Parathyroid adenoma (tissue), 2 donors: ENCODE data around the gene IMMP2L.

ENCODE experiments used
- H2AFZ ChIP-seq: fragments of 300-600 bp; sonication (generic); one replicate; pipeline ENCODE4 v1.7.0; 2017; ENCODE audit warnings: antibody characterized with exemption, mild to moderate bottlenecking
- H3K27ac ChIP-seq: fragments of 300-600 bp; sonication (generic); one replicate; pipeline ENCODE4 v1.7.0; 2017
- H3K27me3 ChIP-seq: fragments of 300-600 bp; sonication (generic); one replicate; pipeline ENCODE4 v1.7.0; 2017; ENCODE audit warnings: low read length; ENCODE audit not compliant: control insufficient read depth, insufficient read depth
- H3K36me3 ChIP-seq: fragments of 300-600 bp; sonication (generic); one replicate; pipeline ENCODE4 v1.7.0; 2017; ENCODE audit warnings: low read length; ENCODE audit not compliant: control insufficient read depth, insufficient read depth
- H3K4me1 ChIP-seq: fragments of 300-600 bp; sonication (generic); one replicate; pipeline ENCODE4 v1.7.0; 2017; ENCODE audit warnings: control low read depth
- H3K4me2 ChIP-seq: fragments of 300-600 bp; sonication (generic); one replicate; pipeline ENCODE4 v1.7.0; 2017; ENCODE audit warnings: low read length
- H3K4me3 ChIP-seq: fragments of 300-600 bp; sonication (generic); one replicate; pipeline ENCODE4 v1.7.0; 2017; ENCODE audit warnings: low read depth, low read length
- H3K79me2 ChIP-seq: fragments of 300-600 bp; sonication (generic); one replicate; pipeline ENCODE4 v1.7.0; 2017; ENCODE audit warnings: control low read depth
- H3K9ac ChIP-seq: fragments of 300-600 bp; sonication (generic); one replicate; pipeline ENCODE4 v1.7.0; 2017; ENCODE audit warnings: mild to moderate bottlenecking
- H3K9me3 ChIP-seq: fragments of 300-600 bp; sonication (generic); one replicate; pipeline ENCODE4 v1.7.0; 2017; ENCODE audit warnings: low read length; ENCODE audit not compliant: control insufficient read depth
- TF ChIP-seq, protein P1 (sequence below): fragments of 300-600 bp; sonication (generic); IDR thresholded peaks from one replicate; pipeline ENCODE4 v1.7.0; 2017; ENCODE audit warnings: antibody characterized with exemption, mild to moderate bottlenecking
- donor health status: primary hyperparathyroidism.

The IMMP2L gene

DNA sequence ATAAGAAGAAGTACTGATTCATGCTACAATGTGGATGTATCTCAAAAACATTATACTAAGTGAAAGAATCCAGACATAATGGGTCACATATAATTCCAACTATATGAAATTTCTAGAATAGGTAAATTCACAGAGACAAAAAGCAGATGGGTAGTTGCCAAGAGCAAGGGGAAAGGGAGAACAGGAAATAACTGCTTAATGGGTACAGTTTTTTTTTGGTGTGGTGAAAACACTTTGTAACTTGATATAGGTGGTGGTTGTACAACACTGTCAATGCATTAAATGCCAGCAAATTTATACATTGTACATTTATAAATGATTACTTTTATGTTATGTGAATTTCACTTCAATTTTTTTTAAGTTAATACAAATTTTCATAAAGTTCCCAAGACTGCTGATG lies 490.7 kb downstream of the IMMP2L start:
- H2AFZ ChIP-seq, result no peak overlapping the region

DNA sequence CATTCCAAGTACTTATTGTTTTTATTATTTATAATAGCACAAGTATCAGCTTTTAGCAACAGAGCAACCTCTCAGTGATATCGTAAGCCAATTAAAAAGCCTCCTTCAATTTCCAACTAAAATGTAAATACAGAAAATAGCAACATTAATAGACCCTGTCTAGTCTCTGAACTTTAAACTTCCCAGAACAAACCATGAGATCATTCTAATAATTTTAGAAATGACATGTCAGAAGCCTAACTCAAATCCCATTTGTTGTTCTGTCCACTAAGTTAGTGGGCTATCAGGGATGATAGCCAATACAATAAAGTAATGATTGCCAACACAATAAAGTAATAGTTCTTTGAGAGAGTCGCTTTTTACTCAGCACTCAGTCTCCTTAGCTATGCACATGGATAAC lies 493.7 kb downstream of the IMMP2L start:
- H3K4me1 ChIP-seq, result no peaks in the 10 kb centered on the region
- H3K9me3 ChIP-seq, result no peaks in the 10 kb centered on the region
- TF ChIP-seq, protein P1, sequence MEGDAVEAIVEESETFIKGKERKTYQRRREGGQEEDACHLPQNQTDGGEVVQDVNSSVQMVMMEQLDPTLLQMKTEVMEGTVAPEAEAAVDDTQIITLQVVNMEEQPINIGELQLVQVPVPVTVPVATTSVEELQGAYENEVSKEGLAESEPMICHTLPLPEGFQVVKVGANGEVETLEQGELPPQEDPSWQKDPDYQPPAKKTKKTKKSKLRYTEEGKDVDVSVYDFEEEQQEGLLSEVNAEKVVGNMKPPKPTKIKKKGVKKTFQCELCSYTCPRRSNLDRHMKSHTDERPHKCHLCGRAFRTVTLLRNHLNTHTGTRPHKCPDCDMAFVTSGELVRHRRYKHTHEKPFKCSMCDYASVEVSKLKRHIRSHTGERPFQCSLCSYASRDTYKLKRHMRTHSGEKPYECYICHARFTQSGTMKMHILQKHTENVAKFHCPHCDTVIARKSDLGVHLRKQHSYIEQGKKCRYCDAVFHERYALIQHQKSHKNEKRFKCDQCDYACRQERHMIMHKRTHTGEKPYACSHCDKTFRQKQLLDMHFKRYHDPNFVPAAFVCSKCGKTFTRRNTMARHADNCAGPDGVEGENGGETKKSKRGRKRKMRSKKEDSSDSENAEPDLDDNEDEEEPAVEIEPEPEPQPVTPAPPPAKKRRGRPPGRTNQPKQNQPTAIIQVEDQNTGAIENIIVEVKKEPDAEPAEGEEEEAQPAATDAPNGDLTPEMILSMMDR, result no peak
- H3K27ac ChIP-seq, result no peak overlapping the region
- no peak overlapping the region for H3K9ac ChIP-seq
- no peak overlapping the region for H3K4me2 ChIP-seq
- no peak overlapping the region for H3K4me3 ChIP-seq
- H2AFZ ChIP-seq, result no peak overlapping the region
- no peaks in the 10 kb centered on the region for H3K79me2 ChIP-seq
- H3K36me3 ChIP-seq, result no peaks in the 10 kb centered on the region
- H3K27me3 ChIP-seq, result no peaks in the 10 kb centered on the region

More for the DNA sequence above, 490.7 kb downstream of the IMMP2L start:
- Histone ChIP-seq H3K79me2 (no peaks in the 10 kb centered on the region), H3K4me1 (no peaks in the 10 kb centered on the region), H3K9me3 (no peaks in the 10 kb centered on the region), H3K4me2 (no peak overlapping the region), H3K36me3 (no peaks in the 10 kb centered on the region), H3K4me3 (no peak overlapping the region), H3K9ac (no peak overlapping the region), H3K27me3 (no peaks in the 10 kb centered on the region), H3K27ac (no peak overlapping the region)
- TF ChIP-seq, protein P1, result no peak

DNA sequence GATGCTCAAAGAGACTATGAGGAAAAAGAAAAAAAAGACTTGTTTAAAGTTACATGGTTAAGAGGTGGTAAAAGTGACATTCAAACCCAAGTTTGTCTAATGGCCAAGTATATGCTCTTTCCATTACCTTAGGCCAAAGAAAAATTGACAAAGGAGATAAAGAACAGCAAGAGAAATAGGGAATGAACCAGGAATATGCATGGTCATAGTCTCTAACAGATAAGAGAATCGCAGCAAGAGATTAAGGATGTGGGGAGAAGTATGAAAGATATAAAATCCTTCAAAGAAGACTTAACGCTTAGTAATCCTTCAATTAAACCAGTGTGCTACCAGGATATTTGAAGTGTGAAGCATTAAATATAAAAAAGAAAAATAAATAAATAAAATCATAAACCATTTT lies 494.6 kb downstream of the IMMP2L start:
- no peaks in the 10 kb centered on the region for H3K4me1 ChIP-seq
- H2AFZ ChIP-seq, result no peak overlapping the region
- no peaks in the 10 kb centered on the region for H3K79me2 ChIP-seq
- no peaks in the 10 kb centered on the region for H3K36me3 ChIP-seq
- H3K9ac ChIP-seq, result no peak overlapping the region
- no peak overlapping the region for H3K4me3 ChIP-seq
- TF ChIP-seq, protein P1, result no peak
- H3K4me2 ChIP-seq, result no peak overlapping the region
- no peak overlapping the region for H3K27ac ChIP-seq
- no peaks in the 10 kb centered on the region for H3K27me3 ChIP-seq
- no peaks in the 10 kb centered on the region for H3K9me3 ChIP-seq

DNA sequence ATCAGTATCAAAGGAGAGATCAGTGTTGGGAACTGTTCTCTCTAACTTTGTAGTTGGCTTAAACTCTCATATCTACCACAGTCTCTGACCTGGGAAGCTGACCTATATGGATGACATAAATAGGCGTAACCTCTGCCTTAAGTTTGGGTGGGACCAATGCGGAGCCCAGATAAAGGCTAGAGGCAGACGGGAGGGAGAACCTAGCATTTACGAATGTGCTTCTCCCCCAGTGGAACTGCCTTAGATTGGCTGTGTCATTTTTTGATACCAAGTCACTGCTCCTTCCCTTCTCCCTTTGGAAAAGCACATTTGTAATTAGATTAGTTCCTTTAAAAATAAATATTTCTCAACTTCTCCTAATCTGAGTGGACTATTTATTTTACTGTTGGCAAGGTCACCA lies 495.0 kb downstream of the IMMP2L start:
- Histone ChIP-seq H3K4me1 (no peaks in the 10 kb centered on the region), H3K4me2 (no peak overlapping the region)

DNA sequence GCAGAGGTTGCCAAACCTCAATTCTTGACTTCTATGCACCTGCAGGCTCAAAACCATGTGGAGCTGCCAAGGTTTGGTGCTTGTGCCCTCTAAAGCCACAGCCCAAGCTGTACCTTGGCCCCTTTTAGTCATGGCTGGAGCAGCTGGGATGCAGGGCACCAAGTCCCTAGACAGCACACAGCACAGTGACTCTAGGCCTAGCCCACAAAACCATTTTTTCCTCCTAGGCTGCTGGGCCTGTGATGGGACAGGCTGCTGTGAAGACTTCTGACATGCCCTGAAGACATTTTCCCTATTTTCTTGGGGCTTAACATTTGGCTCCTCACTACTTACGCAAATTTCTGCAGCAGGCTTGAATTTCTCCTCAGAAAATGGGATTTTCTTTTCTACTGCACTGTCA lies 499.1 kb downstream of the IMMP2L start:
- H3K4me2 ChIP-seq, result no peak overlapping the region
- H3K27me3 ChIP-seq, result no peaks in the 10 kb centered on the region
- TF ChIP-seq, protein P1, result no peak
- no peak overlapping the region for H3K9ac ChIP-seq
- H3K79me2 ChIP-seq, result no peaks in the 10 kb centered on the region
- no peaks in the 10 kb centered on the region for H3K4me1 ChIP-seq
- H3K36me3 ChIP-seq, result no peaks in the 10 kb centered on the region
- no peak overlapping the region for H2AFZ ChIP-seq
- no peak overlapping the region for H3K27ac ChIP-seq
- no peaks in the 10 kb centered on the region for H3K9me3 ChIP-seq
- no peak overlapping the region for H3K4me3 ChIP-seq

More for the DNA sequence above, 495.0 kb downstream of the IMMP2L start:
- TF ChIP-seq, protein P1, result no peak
- H3K4me3 ChIP-seq, result no peak overlapping the region
- no peaks in the 10 kb centered on the region for H3K27me3 ChIP-seq
- H3K36me3 ChIP-seq, result no peaks in the 10 kb centered on the region
- no peaks in the 10 kb centered on the region for H3K79me2 ChIP-seq
- H3K9ac ChIP-seq, result no peak overlapping the region
- no peaks in the 10 kb centered on the region for H3K9me3 ChIP-seq
- no peak overlapping the region for H3K27ac ChIP-seq
- H2AFZ ChIP-seq, result no peak overlapping the region
